Coronary artery (tissue), 2 donors: ENCODE results near the gene OR4D2.
A peak's percentile ranks its signal among the peaks of the same experiment; 100 is the strongest.

Experiments used
- DNase-seq: peaks from one replicate; pipeline ENCODE4 v3.0.0-alpha.2; 2017; ENCODE audit warnings: low spot score
- H3K27ac ChIP-seq, 2 donors: fragments of 200-600 bp; sonication (generic); one replicate each; pipeline ENCODE4 v1.5.1; 2016 to 2019
- H3K4me3 ChIP-seq: fragments of 200-600 bp; sonication (generic); 2 replicates; pipeline ENCODE4 v1.5.1; 2016; ENCODE audit warnings: mild to moderate bottlenecking, moderate library complexity
- CTCF ChIP-seq: fragments of 200-600 bp; sonication (generic); IDR thresholded peaks from one replicate; pipeline ENCODE4 v1.5.1; 2019; ENCODE audit warnings: antibody characterized with exemption

Gene OR4D2

DNA sequence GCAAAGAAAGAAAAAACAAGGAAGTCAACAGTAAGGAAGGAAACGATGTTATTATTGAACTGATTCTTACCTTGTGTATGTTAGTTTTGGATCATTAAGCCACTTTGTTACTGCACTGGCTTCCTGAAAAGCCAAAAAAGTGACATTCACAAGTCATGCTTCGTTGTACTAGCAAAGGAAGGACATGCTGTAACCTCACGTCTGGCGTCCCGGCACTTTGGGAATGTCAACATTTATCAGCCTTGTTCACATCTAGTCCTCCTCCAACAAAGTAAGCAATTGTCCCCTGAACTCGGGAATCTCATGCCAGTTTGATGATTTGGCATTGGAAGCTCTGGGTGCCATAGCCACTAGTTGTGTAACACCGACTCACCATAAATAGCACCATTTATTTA, 53.0 kb downstream of the OR4D2 start:
- peak overlapping the region in 1 of 2 donors; percentile 89 for H3K27ac ChIP-seq
- DNase-seq = no peak

More for the DNA sequence above, 53.0 kb downstream of the OR4D2 start:
- TF ChIP-seq CTCF = no peak
- H3K4me3 ChIP-seq = peak overlapping the region; percentile 88
